Mucosa of descending colon (tissue), 3 donors: ENCODE measurements around the gene TMIE. TPM values are rescaled to one million over a fixed set of nuclear protein-coding genes. Genes with fewer than 3 reads are reported as not detected.

Experiments
- ATAC-seq: fragments of 200-7000 bp; cut with Tn5 transposase; one replicate; pipeline ENCODE4 v1.9.1; 2020; ENCODE audit warnings: mild to moderate bottlenecking, moderate library complexity
- DNase-seq, 3 donors: peaks; one replicate each; pipeline ENCODE4 v3.0.0-alpha.2; 2020
- H3K36me3 ChIP-seq: fragments of 200-600 bp; one replicate; pipeline ENCODE4 v1.8.0; 2021; ENCODE audit warnings: low read depth, mild to moderate bottlenecking
- H3K4me1 ChIP-seq: fragments of 200-600 bp; one replicate; pipeline ENCODE4 v1.8.0; 2021; ENCODE audit warnings: low read depth, mild to moderate bottlenecking
- H3K4me3 ChIP-seq: fragments of 200-600 bp; one replicate; pipeline ENCODE4 v1.8.0; 2021; ENCODE audit warnings: mild to moderate bottlenecking
- H3K9me3 ChIP-seq: fragments of 200-600 bp; one replicate; pipeline ENCODE4 v1.8.0; 2021; ENCODE audit warnings: mild to moderate bottlenecking
- CTCF ChIP-seq: fragments of 200-600 bp; IDR thresholded peaks from one replicate; pipeline ENCODE4 v1.8.0; 2022; ENCODE audit warnings: antibody characterized with exemption, mild to moderate bottlenecking
- intact Hi-C, 2 donors: fragments of 100-400 bp; cut with DNase I in 1 of 2; cut with micrococcal nuclease in 1 of 2; formaldehyde crosslinking; loops; one replicate each; pipeline versions ENCODE4 v1.11.0 to v1.11.1; 2022; cut with DNase I, micrococcal nuclease
- total RNA-seq, 3 donors: library from RNA; stranded (reverse); fragmentation: NEBNext Ultra II Directional in 2 of 3; extraction: Animal tissue kit (Norgen Biotek cat#: 25700) in 2 of 3; gene quantifications; one replicate each; pipeline versions ENCODE4 v1.2.1 to v1.2.4, GENCODE V29; 2021 to 2023
- donor health status: DM: no; HTN: no; CAD: no; lungs with moderate emphysema.
- donor health status: DM: no; HTN: no; CAD: no.
- donor health status: DM: no; HTN: yes; CAD: no.

TMIE gene
- total RNA-seq, 3 donors from 2014 or later: 0.23 to 1.1 TPM; not detected in 1

GRCh38 chr3:46664188-46664970 lies 36.8 kb upstream of the TMIE start:
- Histone ChIP-seq H3K4me3 (no peak overlapping the region), H3K4me1 (no peaks in the 10 kb centered on the region), H3K9me3 (no peaks in the 10 kb centered on the region), H3K36me3 (no peaks in the 10 kb centered on the region)
- DNase-seq (no peak), ATAC-seq (no peak)
- intact Hi-C loops: no loop called here
- no peak for TF ChIP-seq CTCF

GRCh38 chr3:46664971-46665762 lies 36.0 kb upstream of the TMIE start:
- no peaks in the 10 kb centered on the region for H3K9me3 ChIP-seq
- H3K4me1 ChIP-seq: no peaks in the 10 kb centered on the region
- no peak for DNase-seq
- no peak for ATAC-seq
- TF ChIP-seq CTCF: no peak
- no peaks in the 10 kb centered on the region for H3K36me3 ChIP-seq
- H3K4me3 ChIP-seq: no peak overlapping the region
- intact Hi-C loops: no loop called here

- Histone ChIP-seq H3K4me3 (no peak overlapping the region), H3K36me3 (no peaks in the 10 kb centered on the region), H3K4me1 (no peaks in the 10 kb centered on the region), H3K9me3 (no peaks in the 10 kb centered on the region)
- TF ChIP-seq CTCF: no peak
- DNase-seq (no peak), ATAC-seq (no peak)
- intact Hi-C loops: no loop called here
These were observed 35.3 kb upstream of the TMIE start for GRCh38 chr3:46665763-46666452.

GRCh38 chr3:46666453-46666845 lies 34.7 kb upstream of the TMIE start:
- Histone ChIP-seq H3K9me3 (no peaks in the 10 kb centered on the region), H3K4me3 (no peak overlapping the region), H3K36me3 (no peaks in the 10 kb centered on the region), H3K4me1 (no peaks in the 10 kb centered on the region)
- intact Hi-C loops: no loop called here
- TF ChIP-seq CTCF: no peak
- ATAC-seq (no peak), DNase-seq (no peak)

- TF ChIP-seq CTCF: no peak
- Histone ChIP-seq H3K4me1 (no peaks in the 10 kb centered on the region), H3K36me3 (no peaks in the 10 kb centered on the region), H3K4me3 (no peak overlapping the region), H3K9me3 (no peaks in the 10 kb centered on the region)
- DNase-seq: peak in 1 of 3 donors; percentile 27
- no peak for ATAC-seq
- intact Hi-C loops: no loop called here
These were observed 34.1 kb upstream of the TMIE start for GRCh38 chr3:46667061-46667621.
